Smooth muscle cell (in vitro differentiated cells): ENCODE data around the gene HYKK. TPM values are rescaled to one million over a fixed set of nuclear protein-coding genes. Genes with fewer than 3 reads are reported as not detected.

Experiments used
- DNase-seq: peaks from one replicate; lab custom pipeline; 2025; ENCODE audit not compliant: unreplicated experiment; lab: John Stamatoyannopoulos, UW
- H2AFZ ChIP-seq: fragments of 200-600 bp; sonication (generic); 2 replicates; pipeline ENCODE4 v1.6.0; 2016; ENCODE audit warnings: antibody characterized with exemption, low read depth, mild to moderate bottlenecking
- H3F3A ChIP-seq: fragments of 200-600 bp; sonication (generic); 2 replicates; pipeline ENCODE4 v1.6.0; 2017; ENCODE audit warnings: antibody characterized with exemption, low read depth
- H3K27ac ChIP-seq: fragments of 200-600 bp; sonication (generic); 2 replicates; pipeline ENCODE4 v1.5.1; 2016; ENCODE audit warnings: low read depth, mild to moderate bottlenecking
- H3K27me3 ChIP-seq: fragments of 200-600 bp; sonication (generic); 2 replicates; pipeline ENCODE4 v1.6.1; 2016; ENCODE audit warnings: low read depth, mild to moderate bottlenecking
- H3K36me3 ChIP-seq: fragments of 200-600 bp; sonication (generic); 2 replicates; pipeline ENCODE4 v1.5.1; 2016; ENCODE audit warnings: low read depth
- H3K4me1 ChIP-seq: fragments of 200-600 bp; sonication (generic); 2 replicates; pipeline ENCODE4 v1.5.1; 2016; ENCODE audit warnings: low read depth
- H3K4me2 ChIP-seq: fragments of 200-600 bp; sonication (generic); 2 replicates; pipeline ENCODE4 v1.6.0; 2016; ENCODE audit warnings: mild to moderate bottlenecking
- H3K4me3 ChIP-seq: fragments of 200-600 bp; sonication (generic); 2 replicates; pipeline ENCODE4 v1.5.1; 2016; ENCODE audit warnings: mild to moderate bottlenecking
- H3K79me2 ChIP-seq: fragments of 200-600 bp; sonication (generic); 2 replicates; pipeline ENCODE4 v1.6.0; 2016; ENCODE audit warnings: low read depth, mild to moderate bottlenecking
- H3K9ac ChIP-seq: fragments of 200-600 bp; sonication (generic); 2 replicates; pipeline ENCODE4 v1.6.0; 2016; ENCODE audit warnings: low read depth
- H3K9me3 ChIP-seq: fragments of 200-600 bp; sonication (generic); replicated peaks from 2 replicates; pipeline ENCODE4 v1.5.1; 2016; ENCODE audit warnings: low read depth
- H4K20me1 ChIP-seq: fragments of 200-600 bp; sonication (generic); 2 replicates; pipeline ENCODE4 v1.6.0; 2016; ENCODE audit warnings: low read depth
- CTCF ChIP-seq: fragments of 200-600 bp; sonication (generic); IDR thresholded peaks from 2 replicates; pipeline ENCODE4 v1.5.1; 2017; ENCODE audit warnings: borderline replicate concordance, mild to moderate bottlenecking, antibody characterized with exemption; ENCODE audit not compliant: insufficient read depth, poor library complexity, severe bottlenecking
- WGBS: methylation state at CpG from one replicate; pipeline ENCODE4 v1.1.7; 2016; ENCODE audit warnings: low lambda C conversion rate; 5-methylcytosine and 5-hydroxymethylcytosine counted together
- polyA plus RNA-seq: library from polyadenylated mRNA; unstranded; fragments of >200 nt; fragmentation: Nextera tagmentation; extraction: Ambion mirVana; gene quantifications from 2 replicates; pipeline ENCODE4 v1.2.1, GENCODE V29; 2016
- total RNA-seq: library from RNA; depleted of rRNA; stranded (reverse); fragments of >200 nt; gene quantifications from 2 replicates; pipeline ENCODE4 v1.2.3, GENCODE V29; 2014

The HYKK gene
- total and polyA plus RNA-seq, 2 experiments from 2014 or later = 0.54 to 2.4 TPM

GRCh38 chr15:78492872-78493271, 14.5 kb upstream of the HYKK start:
- no peak for DNase-seq
- WGBS = 84% methylated on average over 1 of the region's 1 CpG

GRCh38 chr15:78501857-78502256, 5.5 kb upstream of the HYKK start:
- H3K79me2 ChIP-seq = no peaks in the 10 kb centered on the region
- peaks cover 9% of the 10 kb centered on the region for H3F3A ChIP-seq
- H3K9me3 ChIP-seq = no peaks in the 10 kb centered on the region
- no peak overlapping the region for H3K9ac ChIP-seq
- no peaks in the 10 kb centered on the region for H3K27me3 ChIP-seq
- peaks cover 31% of the 10 kb centered on the region for H3K36me3 ChIP-seq
- H3K4me2 ChIP-seq = no peak overlapping the region
- H4K20me1 ChIP-seq = no peaks in the 10 kb centered on the region
- TF ChIP-seq CTCF = no peak
- DNase-seq = no peak
- H3K4me3 ChIP-seq = no peak overlapping the region
- H2AFZ ChIP-seq = no peak overlapping the region
- no peak overlapping the region for H3K27ac ChIP-seq
- no peaks in the 10 kb centered on the region for H3K4me1 ChIP-seq
- WGBS = 97% methylated on average over 4 of the region's 4 CpGs

More at GRCh38 chr15:78492872-78493271, 14.5 kb upstream of the HYKK start:
- TF ChIP-seq CTCF = no peak
- no peaks in the 10 kb centered on the region for H3K79me2 ChIP-seq
- no peaks in the 10 kb centered on the region for H3K9me3 ChIP-seq
- H3K4me2 ChIP-seq = no peak overlapping the region
- no peaks in the 10 kb centered on the region for H3K4me1 ChIP-seq
- no peaks in the 10 kb centered on the region for H3K27me3 ChIP-seq
- no peak overlapping the region for H3K27ac ChIP-seq
- no peaks in the 10 kb centered on the region for H3F3A ChIP-seq
- no peaks in the 10 kb centered on the region for H4K20me1 ChIP-seq
- H3K36me3 ChIP-seq = peaks cover 29% of the 10 kb centered on the region
- no peak overlapping the region for H2AFZ ChIP-seq
- H3K9ac ChIP-seq = no peak overlapping the region
- H3K4me3 ChIP-seq = no peak overlapping the region

- no peak for DNase-seq
- Histone ChIP-seq H3K27ac (no peak overlapping the region), H3K9ac (no peak overlapping the region), H2AFZ (no peak overlapping the region), H3K4me1 (no peaks in the 10 kb centered on the region), H3K27me3 (no peaks in the 10 kb centered on the region), H3K4me3 (no peak overlapping the region), H3F3A (peaks cover 9% of the 10 kb centered on the region), H3K9me3 (no peaks in the 10 kb centered on the region), H4K20me1 (no peaks in the 10 kb centered on the region), H3K36me3 (peaks cover 23% of the 10 kb centered on the region), H3K79me2 (no peaks in the 10 kb centered on the region), H3K4me2 (no peak overlapping the region)
- TF ChIP-seq CTCF = no peak
- 100% methylated on average over 2 of the region's 2 CpGs for WGBS
These were observed 4.7 kb upstream of the HYKK start for GRCh38 chr15:78502641-78503040.

GRCh38 chr15:78507831-78508160, 419 bp downstream of the HYKK start:
- Histone ChIP-seq H3F3A (peaks cover 4% of the 10 kb centered on the region), H3K27me3 (peaks cover 3% of the 10 kb centered on the region), H2AFZ (peak overlapping the region; percentile 76), H3K36me3 (no peaks in the 10 kb centered on the region), H3K79me2 (no peaks in the 10 kb centered on the region), H3K9ac (no peak overlapping the region), H3K27ac (no peak overlapping the region), H3K4me1 (no peaks in the 10 kb centered on the region), H4K20me1 (no peaks in the 10 kb centered on the region), H3K4me3 (peak overlapping the region; percentile 61), H3K4me2 (peak overlapping the region; percentile 87), H3K9me3 (no peaks in the 10 kb centered on the region)
- WGBS = under 1% methylated on average over 13 of the region's 13 CpGs
- TF ChIP-seq CTCF = no peak
- no peak for DNase-seq
